ENCODE results near the gene FAM228A.

- TF ChIP-seq CTCF (IDR thresholded peaks at IDR 0.05): no peak
- TF ChIP-seq ZFX (IDR thresholded peaks at IDR 0.05; ENCODE audit: borderline replicate concordance): no peak
Observed at GRCh38 chr2:24203787-24204150, 28.9 kb downstream of the FAM228A start.

All from 22Rv1 (cell line).